H1 (cell line): ENCODE measurements around the gene SMIM7. TPM values are rescaled to one million over a fixed set of nuclear protein-coding genes. Genes with fewer than 3 reads are reported as not detected.

Experiments
- CTCF ChIA-PET: fragments of 300-600 bp; sonication (Branson Sonifier 250); formaldehyde crosslinking; loops from one replicate; lab custom pipeline; 2021; ENCODE audit not compliant: partially characterized antibody; lab: Charles Lee
- POLR2A ChIA-PET: fragments of 300-600 bp; sonication (Branson Sonifier 250); formaldehyde crosslinking; loops from one replicate; lab custom pipeline; 2021; ENCODE audit warnings: inconsistent platforms; ENCODE audit not compliant: partially characterized antibody; lab: Charles Lee
- DNase-seq, 2 experiments: peaks; one replicate each; pipeline versions ENCODE4 v3.0.0 to v3.0.0-alpha.2; 2010 to 2022; ENCODE audit warnings: low spot score in 2 of 2, low read depth in 1 of 2, mixed read lengths in 1 of 2
- FAIRE-seq: peaks from 2 replicates; lab custom pipeline; 2011; peaks lifted over from hg19 to GRCh38; lab: Jason Lieb, UNC
- H2AFZ ChIP-seq: 2 replicates; pipeline ENCODE4 v1.8.1; 2012; ENCODE audit warnings: low read length, inconsistent platforms
- H2AK5ac ChIP-seq: 2 replicates; pipeline ENCODE4 v1.6.1; 2013; ENCODE audit warnings: low read depth, low read length
- H2BK120ac ChIP-seq: replicated peaks from 2 replicates; pipeline ENCODE3; 2013; ENCODE audit warnings: low read depth, low read length, inconsistent platforms
- H2BK12ac ChIP-seq: 2 replicates; pipeline ENCODE4 v1.6.1; 2013; ENCODE audit warnings: low read depth, low read length
- H2BK15ac ChIP-seq: 2 replicates; pipeline ENCODE4 v1.6.1; 2013; ENCODE audit warnings: low read length
- H2BK20ac ChIP-seq: 2 replicates; pipeline ENCODE4 v1.6.1; 2013; ENCODE audit warnings: low read length
- H2BK5ac ChIP-seq: 2 replicates; pipeline ENCODE4 v1.6.1; 2013; ENCODE audit warnings: low read depth, low read length
- H3K14ac ChIP-seq: 2 replicates; pipeline ENCODE4 v1.6.1; 2013; ENCODE audit warnings: inconsistent platforms; ENCODE audit not compliant: insufficient read length
- H3K18ac ChIP-seq: 2 replicates; pipeline ENCODE4 v1.6.1; 2013; ENCODE audit warnings: low read length; ENCODE audit errors: extremely low read depth
- H3K23ac ChIP-seq: 2 replicates; pipeline ENCODE4 v1.6.1; 2013; ENCODE audit warnings: inconsistent platforms; ENCODE audit not compliant: insufficient read length
- H3K23me2 ChIP-seq: 2 replicates; pipeline ENCODE4 v1.6.1; 2013; ENCODE audit warnings: low read depth, low read length
- H3K27ac ChIP-seq: 2 replicates; pipeline ENCODE4 v1.6.1; 2011; ENCODE audit warnings: low read depth, low read length, inconsistent platforms
- H3K27me3 ChIP-seq, 4 experiments: replicated peaks in 1 of 4; 1 replicate in 1 of 4; 2 replicates in 3 of 4; pipeline versions ENCODE4 v1.6.1 to v1.8.1; 2011 to 2013; ENCODE audit warnings: low read length in 3 of 4, mild to moderate bottlenecking in 3 of 4, inconsistent platforms in 2 of 4, mixed read lengths in 2 of 4, moderate library complexity in 1 of 4; ENCODE audit not compliant: control insufficient read depth in 3 of 4, insufficient read depth in 3 of 4; ENCODE audit errors: extremely low read depth in 1 of 4
- H3K36me3 ChIP-seq, 4 experiments: 2 replicates each; pipeline versions ENCODE4 v1.6.1 to v1.8.1; 2011 to 2013; ENCODE audit warnings: mild to moderate bottlenecking in 4 of 4, low read length in 3 of 4, moderate library complexity in 2 of 4, control low read depth in 1 of 4, inconsistent platforms in 1 of 4; ENCODE audit not compliant: insufficient read depth in 4 of 4, control insufficient read depth in 2 of 4
- H3K4ac ChIP-seq: replicated peaks from 2 replicates; pipeline ENCODE3; 2013; ENCODE audit warnings: low read length, low read depth, mixed read lengths, inconsistent platforms; ENCODE audit not compliant: insufficient read length
- H3K4me1 ChIP-seq, 4 experiments: replicated peaks in 1 of 4; 1 replicate in 1 of 4; 2 replicates in 3 of 4; pipeline versions ENCODE4 v1.6.1 to v1.8.1; 2011 to 2013; ENCODE audit warnings: low read length in 3 of 4, inconsistent platforms in 2 of 4, mixed read lengths in 1 of 4; ENCODE audit not compliant: insufficient read depth in 4 of 4, control insufficient read depth in 3 of 4
- H3K4me2 ChIP-seq, 2 experiments: 2 replicates each; pipeline versions ENCODE4 v1.6.1 to v1.8.1; 2011 to 2013; ENCODE audit warnings: low read depth in 2 of 2, low read length in 2 of 2, control low read depth in 1 of 2, inconsistent platforms in 1 of 2, mild to moderate bottlenecking in 1 of 2; ENCODE audit not compliant: insufficient read depth in 1 of 2
- H3K4me3 ChIP-seq, 4 experiments: fragments of 200-600, 300-600 bp in 1 of 4; sonication (generic), shearing (Covaris generic), sonication (Bioruptor Twin) in 1 of 4; 2 replicates each; pipeline versions ENCODE4 v1.5.1 to v1.8.1; 2011 to 2016; ENCODE audit warnings: low read length in 4 of 4, low read depth in 3 of 4, control low read depth in 2 of 4, inconsistent platforms in 2 of 4, mild to moderate bottlenecking in 2 of 4, mixed read lengths in 1 of 4, moderate library complexity in 1 of 4; ENCODE audit not compliant: insufficient read depth in 2 of 4; ENCODE audit errors: extremely low read depth in 1 of 4
- H3K56ac ChIP-seq: replicated peaks from 2 replicates; pipeline ENCODE3; 2013; ENCODE audit warnings: low read depth, mild to moderate bottlenecking, mixed read lengths, low read length, inconsistent platforms; ENCODE audit not compliant: insufficient read length
- H3K79me1 ChIP-seq: 2 replicates; pipeline ENCODE4 v1.6.1; 2013; ENCODE audit warnings: low read depth, low read length, control low read depth
- H3K79me2 ChIP-seq, 2 experiments: 2 replicates each; pipeline versions ENCODE4 v1.6.1 to v1.8.1; 2012 to 2013; ENCODE audit warnings: low read length in 2 of 2, mild to moderate bottlenecking in 2 of 2, inconsistent platforms in 1 of 2; ENCODE audit not compliant: insufficient read depth in 2 of 2, control insufficient read depth in 1 of 2
- H3K9ac ChIP-seq, 4 experiments: replicated peaks in 1 of 4; 1 replicate in 1 of 4; 2 replicates in 3 of 4; pipeline versions ENCODE4 v1.6.1 to v1.8.1; 2011 to 2013; ENCODE audit warnings: low read depth in 3 of 4, low read length in 3 of 4, control low read depth in 2 of 4, mild to moderate bottlenecking in 2 of 4, moderate library complexity in 2 of 4, inconsistent platforms in 1 of 4; ENCODE audit errors: extremely low read depth in 1 of 4
- H3K9me3 ChIP-seq, 2 experiments: 2 replicates each; pipeline versions ENCODE4 v1.6.1 to v1.8.1; 2012 to 2013; ENCODE audit warnings: mild to moderate bottlenecking in 2 of 2, moderate library complexity in 2 of 2, control low read depth in 1 of 2, inconsistent platforms in 1 of 2, low read depth in 1 of 2, low read length in 1 of 2, mixed read lengths in 1 of 2; ENCODE audit not compliant: insufficient read depth in 2 of 2
- H4K20me1 ChIP-seq, 2 experiments: replicated peaks in 1 of 2; 2 replicates each; pipeline versions ENCODE3 to v1.8.1; 2011 to 2013; ENCODE audit warnings: inconsistent platforms in 2 of 2, low read length in 2 of 2, mild to moderate bottlenecking in 1 of 2; ENCODE audit not compliant: insufficient read depth in 2 of 2, control insufficient read depth in 1 of 2
- H4K5ac ChIP-seq: 2 replicates; pipeline ENCODE4 v1.6.1; 2013; ENCODE audit warnings: low read length, low read depth, mixed read lengths, inconsistent platforms; ENCODE audit not compliant: insufficient read length
- H4K8ac ChIP-seq: 2 replicates; pipeline ENCODE4 v1.8.0; 2013; ENCODE audit warnings: mild to moderate bottlenecking, moderate library complexity, low read length, inconsistent platforms; ENCODE audit not compliant: insufficient read depth; ENCODE audit errors: extremely low read depth
- H4K91ac ChIP-seq: replicated peaks from 2 replicates; pipeline ENCODE3; 2013; ENCODE audit warnings: low read length, mixed read lengths, inconsistent platforms; ENCODE audit not compliant: insufficient read length
- GTF2F1 ChIP-seq: IDR thresholded peaks from 2 replicates; pipeline ENCODE4 v1.6.1; 2012; ENCODE audit warnings: low read depth, low read length, improper control_type of control experiment, borderline replicate concordance
- POLR2AphosphoS5 ChIP-seq: IDR thresholded peaks from 2 replicates; pipeline ENCODE4 v1.6.1; 2011; ENCODE audit warnings: low read depth, low read length
- RNF2 ChIP-seq: fragments of 200-900, 300-1000 bp; sonication (generic); IDR thresholded peaks from 2 replicates; pipeline ENCODE4 v1.7.1; 2016; ENCODE audit warnings: borderline replicate concordance, low read depth, mild to moderate bottlenecking, antibody characterized with exemption, low read length; ENCODE audit not compliant: poor library complexity, severe bottlenecking; ENCODE audit errors: missing control alignments
- SP1 ChIP-seq: IDR thresholded peaks from 2 replicates; pipeline ENCODE4 v1.6.1; 2011; ENCODE audit warnings: low read depth, low read length
- WGBS, 2 experiments: shearing (Covaris generic) in 1 of 2; methylation state at CpG; one replicate each; pipeline versions ENCODE4 v1.1.6 to v1.1.7; 2013 to 2015; ENCODE audit warnings: low lambda C conversion rate in 2 of 2, mixed read lengths in 2 of 2, inconsistent platforms in 1 of 2, low coverage in 1 of 2, missing lambda C conversion rate in 1 of 2; ENCODE audit not compliant: insufficient replicate concordance in 2 of 2, insufficient coverage in 1 of 2, insufficient read length in 1 of 2; ENCODE audit errors: extremely low coverage in 1 of 2, missing lambda C conversion rate in 1 of 2; 5-methylcytosine and 5-hydroxymethylcytosine counted together
- polyA plus RNA-seq, 7 experiments: library from polyadenylated mRNA; depleted of rRNA in 3 of 7; stranded (reverse) in 5 of 7; unstranded in 2 of 7; fragments of >200 nt in 5 of 7; fragments of 200-250 nt in 2 of 7; gene quantifications; 1 replicate in 5 of 7; 2 replicates in 1 of 7; 4 replicates in 1 of 7; pipeline versions ENCODE4 v1.2.1 to v1.2.3, GENCODE V29; 2011 to 2013; ENCODE audit warnings: missing spikeins in 2 of 7, mixed read lengths in 2 of 7
- total RNA-seq: library from RNA; stranded (reverse); fragmentation: NEBNext Ultra II Directional; extraction: Animal tissue kit (Norgen Biotek cat#: 25700); gene quantifications from 2 replicates; pipeline ENCODE4 v1.2.1, GENCODE V29; 2021

The SMIM7 gene
- total and polyA plus RNA-seq, 2 of the 8 experiments (the other 6 are each of a cell fraction or from before 2014, with no cell fraction given): 55.5 to 67.5 TPM

DNA sequence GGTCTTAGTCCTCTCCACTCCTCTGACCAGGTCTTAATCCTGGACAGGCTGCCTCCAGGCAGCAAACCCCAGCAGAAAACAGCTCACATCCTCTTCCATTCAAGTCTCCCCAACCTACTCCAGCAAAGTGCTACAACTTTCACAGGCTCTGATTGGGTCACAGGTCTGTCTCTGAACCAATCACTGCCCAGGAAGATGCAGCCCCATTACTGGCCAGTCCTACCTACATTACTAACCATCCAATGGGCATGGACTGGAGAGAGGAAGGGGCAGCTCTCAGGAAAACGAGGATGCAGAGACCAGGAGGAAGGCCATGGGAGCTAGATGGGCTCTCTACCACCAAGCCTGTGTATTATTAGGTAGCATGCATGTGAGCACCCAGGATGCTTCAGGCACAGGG, 44.1 kb downstream of the SMIM7 start:
- CTCF ChIA-PET: interaction anchor here (0.6 to 3.4 kb wide), 4 partner anchors 9 to 233 kb away, joined by 3 to 12 read pairs (median 3); no protein-coding TSS in a partner anchor
- H3K4me1 ChIP-seq: peaks cover 0 to 7% (median 3%) of the 10 kb centered on the region in 4 experiments; a peak in 4 of 7 replicates
- H3K4me3 ChIP-seq: no peak overlapping the region
- no peak overlapping the region for H2AFZ ChIP-seq
- H3K56ac ChIP-seq: no peak overlapping the region
- H3K79me2 ChIP-seq: peaks cover 19 to 97% of the 10 kb centered on the region in 2 experiments
- no peak overlapping the region for H2AK5ac ChIP-seq
- no peak for FAIRE-seq
- no peaks in the 10 kb centered on the region for H3K27me3 ChIP-seq
- no peaks in the 10 kb centered on the region for H3K36me3 ChIP-seq
- H2BK120ac ChIP-seq: no peak overlapping the region
- H2BK20ac ChIP-seq: no peak overlapping the region
- H3K9me3 ChIP-seq: no peaks in the 10 kb centered on the region
- H2BK12ac ChIP-seq: no peak overlapping the region
- no peak overlapping the region for H3K4ac ChIP-seq
- H3K9ac ChIP-seq: no peak overlapping the region
- no peak overlapping the region for H4K8ac ChIP-seq
- H3K14ac ChIP-seq: no peak overlapping the region
- no peak for DNase-seq
- TF ChIP-seq GTF2F1 (no peak), RNF2 (no peak), SP1 (0 out of 2 replicates have a peak, but pooled peaks have one; percentile 52), POLR2AphosphoS5 (no peak)
- H3K23ac ChIP-seq: no peak overlapping the region
- peaks cover 67% of the 10 kb centered on the region for H3K79me1 ChIP-seq
- peaks cover 38 to 63% of the 10 kb centered on the region in 2 experiments for H4K20me1 ChIP-seq
- H3K23me2 ChIP-seq: no peaks in the 10 kb centered on the region
- 55% methylated on average over 1 of the region's 1 CpG; no CpG with 5 or more reads in 1 of the 2 experiments for WGBS, 2 experiments
- POLR2A ChIA-PET: no interaction called here
- no peak overlapping the region for H2BK5ac ChIP-seq
- H3K27ac ChIP-seq: no peak overlapping the region
- H4K91ac ChIP-seq: no peak overlapping the region
- H3K18ac ChIP-seq: no peak overlapping the region
- H2BK15ac ChIP-seq: no peak overlapping the region
- H3K4me2 ChIP-seq: no peak overlapping the region; a peak in 1 of 4 replicates
- no peak overlapping the region for H4K5ac ChIP-seq
